ENCODE measurements around the gene HOXB5.

The HOXB5 gene

GRCh38 chr17:48628649-48629410 is 35.3 kb upstream of the HOXB5 start:
- DNase-seq = no peak

GRCh38 chr17:48627623-48628521 is 34.3 kb upstream of the HOXB5 start:
- DNase-seq = no peak

- no peak for DNase-seq
Measured at GRCh38 chr17:48627118-48627597, 33.6 kb upstream of the HOXB5 start.

GRCh38 chr17:48626245-48627117 is 32.9 kb upstream of the HOXB5 start, which contains the start of gene HOXB9:
Gene HOXB9, minus strand, starts transcription at chr17:48626358. Its CDS starts 89 bp downstream, at chr17:48626269.
- no peak for DNase-seq

GRCh38 chr17:48625495-48626244 is 32.1 kb upstream of the HOXB5 start:
- peak; percentile 47 for DNase-seq

- DNase-seq = no peak
Measured at GRCh38 chr17:48624544-48625494, 31.2 kb upstream of the HOXB5 start.

GRCh38 chr17:48624118-48624517 is 30.5 kb upstream of the HOXB5 start:
- no peak for DNase-seq

- no peak for DNase-seq
Measured at GRCh38 chr17:48623583-48623982, 30.0 kb upstream of the HOXB5 start.

GRCh38 chr17:48622857-48623256 is 29.3 kb upstream of the HOXB5 start:
- no peak for DNase-seq

- DNase-seq = no peak
Measured at GRCh38 chr17:48621410-48622392, 28.1 kb upstream of the HOXB5 start.

- DNase-seq = no peak
Measured at GRCh38 chr17:48620461-48621139, 27.0 kb upstream of the HOXB5 start.

GRCh38 chr17:48619826-48620449 is 26.4 kb upstream of the HOXB5 start:
- no peak for DNase-seq

GRCh38 chr17:48618256-48618896 is 24.8 kb upstream of the HOXB5 start:
- DNase-seq = peak; percentile 77

GRCh38 chr17:48617471-48618255 is 24.1 kb upstream of the HOXB5 start:
- DNase-seq = no peak

- DNase-seq = no peak
Measured at GRCh38 chr17:48616717-48617470, 23.3 kb upstream of the HOXB5 start.

All from NCI-H526 treated with DMSO at 0.1 percent for 48 hours (cell line).